GM19023 (cell line): ENCODE results near the gene PRKCZ.
A peak's percentile ranks its signal among the peaks of the same experiment; 100 is the strongest.

Experiments
- ATAC-seq: cut with Tn5 transposase; IDR thresholded peaks from one replicate; pipeline ENCODE4 v1.9.1; 2021; ENCODE audit warnings: mild to moderate bottlenecking, moderate library complexity; ENCODE audit not compliant: unreplicated experiment

Gene PRKCZ

DNA sequence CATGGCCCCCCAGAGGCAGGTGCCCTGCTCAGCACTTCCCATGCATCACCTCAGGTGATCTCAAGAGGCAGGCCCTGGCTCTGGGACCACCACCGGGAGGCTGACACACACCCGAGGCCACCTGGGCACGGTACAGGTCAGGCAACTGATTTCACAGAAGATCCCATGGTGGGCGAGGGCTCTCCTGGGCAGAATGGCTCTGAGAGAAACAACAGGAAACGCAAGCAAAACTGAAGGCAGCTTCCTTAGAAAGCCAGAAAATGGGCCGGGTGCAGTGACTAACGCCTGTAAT, 166.5 kb downstream of the PRKCZ start:
- no peak for ATAC-seq

DNA sequence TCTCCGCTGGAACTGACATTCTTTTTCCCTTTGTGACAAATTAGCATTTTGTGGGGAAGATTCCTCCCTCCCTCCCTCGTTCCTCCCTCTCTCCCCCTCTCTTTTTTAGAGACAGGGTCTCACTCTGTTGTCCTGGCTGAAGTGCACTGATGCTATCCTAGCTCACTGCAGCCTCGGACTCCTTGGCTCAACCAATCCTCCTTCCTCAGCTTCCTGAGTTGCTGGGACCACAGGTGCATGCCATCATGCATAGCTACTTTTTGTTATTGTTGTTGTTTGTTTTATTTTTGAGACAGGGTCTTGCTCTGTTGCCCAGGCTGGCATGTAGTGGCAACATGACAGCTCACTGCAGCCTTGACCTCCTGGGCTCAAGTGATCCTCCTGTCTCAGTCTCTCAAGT, 171.1 kb downstream of the PRKCZ start:
- no peak for ATAC-seq

DNA sequence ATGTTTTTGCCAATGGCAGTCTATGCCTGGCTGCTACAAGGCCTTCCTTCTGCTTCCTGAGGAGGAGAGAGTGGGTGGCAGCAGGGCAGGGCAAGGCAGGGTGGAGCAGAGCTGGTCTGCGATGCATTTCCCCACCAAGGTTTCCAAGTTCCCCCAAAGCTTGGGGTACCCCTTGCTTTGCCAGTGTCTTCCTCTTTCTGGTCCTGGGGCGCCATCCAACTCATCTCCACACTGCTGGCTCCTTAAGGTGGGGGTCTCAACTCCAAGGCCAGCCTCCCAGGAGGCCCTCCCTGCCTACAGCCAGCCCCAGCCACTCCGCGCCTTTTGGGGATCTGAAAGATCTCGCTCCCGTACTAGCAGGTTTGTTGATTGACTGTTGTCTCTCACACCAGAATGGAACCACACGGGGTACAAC, 174.0 kb downstream of the PRKCZ start:
- no peak for ATAC-seq

DNA sequence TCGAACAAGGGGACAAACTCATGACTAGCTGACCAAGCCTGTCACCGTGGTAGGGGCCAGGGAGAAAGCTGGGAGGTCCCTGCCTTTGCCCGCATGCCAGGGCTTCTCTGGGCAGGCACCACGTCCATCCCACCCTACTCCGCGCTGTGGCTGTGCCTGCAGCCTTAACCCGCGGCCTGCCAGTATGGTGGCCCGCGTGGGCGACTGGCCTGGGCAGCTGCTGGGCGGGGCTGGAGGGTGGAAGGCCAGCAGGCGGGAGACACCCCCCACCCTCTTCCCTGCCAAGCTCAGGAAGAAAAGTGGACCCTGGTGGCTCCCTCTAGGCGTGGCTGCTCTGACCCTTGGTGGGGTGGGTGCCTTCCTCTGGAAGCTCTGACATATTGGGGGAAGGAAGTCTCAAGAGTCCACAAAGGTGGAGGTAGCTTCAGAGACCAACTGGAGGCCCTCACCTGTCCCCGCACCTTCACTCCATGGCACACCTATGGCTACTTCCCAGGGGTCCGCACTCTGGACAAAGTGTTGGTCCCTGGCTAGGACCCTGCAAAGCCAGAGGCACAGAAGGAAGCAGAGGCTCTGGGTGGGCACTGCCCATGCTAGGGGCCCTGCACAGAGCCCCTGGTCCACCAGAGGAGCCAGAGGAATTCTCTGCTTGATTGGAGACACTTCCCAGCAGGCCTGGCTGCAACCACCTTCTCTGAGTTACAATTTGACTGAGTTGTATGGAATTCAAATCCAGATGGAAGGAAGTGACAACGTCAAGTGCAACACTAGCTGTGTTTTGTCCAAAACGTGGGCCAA, 174.6 kb downstream of the PRKCZ start:
- no peak for ATAC-seq

DNA sequence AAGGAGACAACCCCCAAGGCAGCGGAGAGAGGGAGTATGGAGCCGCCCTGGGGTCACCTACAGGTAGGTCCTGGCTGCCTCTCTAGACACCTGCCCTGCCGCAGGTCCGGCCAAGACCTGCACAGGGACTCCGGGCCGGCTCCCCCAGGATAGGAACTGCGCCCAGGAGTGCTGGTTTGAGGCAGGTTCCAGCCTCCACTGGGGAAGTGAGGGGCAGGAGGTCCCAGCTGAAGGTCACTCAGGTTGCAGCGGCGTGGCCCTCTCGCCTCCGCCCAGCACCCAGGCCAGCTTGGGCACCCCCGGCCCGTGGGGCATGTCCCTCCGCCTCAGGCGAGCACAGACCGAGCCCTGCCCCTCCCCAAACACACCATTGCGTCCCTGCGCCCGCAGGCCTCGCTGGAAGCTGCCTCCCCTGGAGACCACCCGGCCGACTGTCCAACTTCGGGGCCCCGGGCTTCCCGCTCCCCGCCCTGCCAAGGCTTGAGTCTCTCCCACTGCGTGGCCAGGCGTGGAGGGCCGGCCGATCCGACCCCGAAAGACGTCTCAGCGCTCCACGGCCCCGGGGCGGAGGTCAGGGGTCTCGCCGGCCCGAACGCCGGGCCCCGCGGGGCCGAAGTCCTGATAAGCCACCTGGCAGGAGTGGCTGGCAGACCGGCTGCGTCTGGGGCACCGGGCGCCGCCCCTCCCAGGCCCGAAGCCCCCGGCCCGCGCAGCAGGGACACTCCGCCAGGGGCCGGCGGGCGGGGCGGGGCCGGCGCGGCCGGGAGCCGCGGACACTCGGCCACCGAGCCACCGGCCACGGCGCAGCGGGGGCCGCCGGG, 176.5 kb downstream of the PRKCZ start:
- no peak for ATAC-seq

DNA sequence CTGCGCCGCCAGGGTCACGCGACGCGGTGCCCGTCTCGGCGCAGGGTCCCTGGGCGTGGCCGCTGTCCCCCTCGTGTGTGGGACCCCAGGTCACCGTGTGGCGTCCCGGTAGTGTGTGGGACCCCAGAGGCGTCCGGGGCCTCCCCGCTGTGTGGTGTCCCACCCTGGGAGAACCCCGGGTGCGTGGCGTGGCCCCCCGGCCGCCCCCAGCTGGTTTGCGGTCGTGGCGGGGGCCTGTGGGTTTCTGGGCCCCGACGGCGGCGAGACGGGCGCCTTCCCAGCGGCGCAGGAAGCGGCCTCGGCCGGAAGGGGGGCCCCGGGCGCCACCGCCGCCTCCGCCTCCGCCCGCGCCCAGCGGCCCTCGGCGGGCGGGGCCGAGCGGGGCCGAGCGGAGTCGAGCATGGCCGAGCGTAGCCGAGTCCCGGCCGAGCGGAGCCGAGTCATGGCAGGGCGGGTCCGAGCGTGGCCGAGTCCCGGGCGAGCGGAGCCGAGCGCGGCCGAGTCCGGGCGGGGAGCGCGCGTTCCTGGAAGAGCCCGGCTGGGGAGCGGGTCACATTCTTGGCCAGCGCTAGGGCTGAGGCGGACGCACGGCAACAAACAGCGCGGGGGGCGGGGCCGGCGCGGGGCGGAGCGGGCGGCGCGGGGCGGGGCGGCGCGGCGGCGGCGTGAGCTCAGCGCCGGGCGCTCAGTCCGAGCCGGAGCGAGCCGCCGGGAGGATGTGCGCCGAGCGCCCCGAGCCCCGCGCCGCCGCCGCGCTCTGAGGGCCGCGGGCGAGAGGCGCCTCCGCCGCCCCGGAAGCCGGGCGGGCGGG, 177.3 kb downstream of the PRKCZ start:
- peak; percentile 88 for ATAC-seq

DNA sequence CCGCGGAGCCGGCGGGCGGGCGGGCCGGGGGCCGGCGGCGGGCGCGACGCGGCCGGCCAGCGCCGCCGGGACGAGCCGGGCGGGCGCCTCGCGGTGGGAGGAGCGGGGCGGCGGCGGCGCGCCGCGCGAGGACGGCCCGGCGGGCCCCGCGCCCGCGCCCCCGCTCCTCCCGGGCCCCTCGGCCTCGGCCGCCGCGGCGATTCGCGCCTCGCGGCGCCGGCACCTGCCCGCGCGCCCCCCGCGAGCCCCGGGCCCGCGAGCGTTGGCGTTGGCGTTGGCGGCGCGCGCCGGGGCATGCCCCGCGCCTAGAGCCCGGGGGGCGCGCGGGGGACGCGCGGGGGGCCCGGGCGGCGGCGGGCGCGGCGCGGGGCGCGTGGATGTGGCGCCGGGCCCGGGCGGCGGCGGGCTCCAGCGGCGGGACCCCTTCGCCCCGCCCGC, 178.0 kb downstream of the PRKCZ start, which contains the start of gene SKI:
SKI (plus strand) TSS at position 163 of the 438 bp plus-strand sequence. CDS start 448 bp downstream, outside the sequence.
- ATAC-seq = no peak

DNA sequence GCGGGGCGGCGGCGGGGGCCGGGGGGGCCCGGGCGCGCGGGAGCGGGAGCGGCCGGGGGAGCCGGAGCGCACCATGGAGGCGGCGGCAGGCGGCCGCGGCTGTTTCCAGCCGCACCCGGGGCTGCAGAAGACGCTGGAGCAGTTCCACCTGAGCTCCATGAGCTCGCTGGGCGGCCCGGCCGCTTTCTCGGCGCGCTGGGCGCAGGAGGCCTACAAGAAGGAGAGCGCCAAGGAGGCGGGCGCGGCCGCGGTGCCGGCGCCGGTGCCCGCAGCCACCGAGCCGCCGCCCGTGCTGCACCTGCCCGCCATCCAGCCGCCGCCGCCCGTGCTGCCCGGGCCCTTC, 178.5 kb downstream of the PRKCZ start:
- ATAC-seq = no peak

DNA sequence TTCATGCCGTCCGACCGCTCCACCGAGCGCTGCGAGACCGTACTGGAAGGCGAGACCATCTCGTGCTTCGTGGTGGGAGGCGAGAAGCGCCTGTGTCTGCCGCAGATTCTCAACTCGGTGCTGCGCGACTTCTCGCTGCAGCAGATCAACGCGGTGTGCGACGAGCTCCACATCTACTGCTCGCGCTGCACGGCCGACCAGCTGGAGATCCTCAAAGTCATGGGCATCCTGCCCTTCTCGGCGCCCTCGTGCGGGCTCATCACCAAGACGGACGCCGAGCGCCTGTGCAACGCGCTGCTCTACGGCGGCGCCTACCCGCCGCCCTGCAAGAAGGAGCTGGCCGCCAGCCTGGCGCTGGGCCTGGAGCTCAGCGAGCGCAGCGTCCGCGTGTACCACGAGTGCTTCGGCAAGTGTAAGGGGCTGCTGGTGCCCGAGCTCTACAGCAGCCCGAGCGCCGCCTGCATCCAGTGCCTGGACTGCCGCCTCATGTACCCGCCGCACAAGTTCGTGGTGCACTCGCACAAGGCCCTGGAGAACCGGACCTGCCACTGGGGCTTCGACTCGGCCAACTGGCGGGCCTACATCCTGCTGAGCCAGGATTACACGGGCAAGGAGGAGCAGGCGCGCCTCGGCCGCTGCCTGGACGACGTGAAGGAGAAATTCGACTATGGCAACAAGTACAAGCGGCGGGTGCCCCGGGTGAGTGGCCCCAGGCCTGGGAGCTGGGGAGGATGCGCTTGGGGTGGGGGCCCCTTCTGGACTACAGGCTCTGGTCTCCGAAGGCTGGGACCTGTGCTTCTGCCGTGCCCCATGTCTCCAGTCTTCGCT, 179.0 kb downstream of the PRKCZ start:
- ATAC-seq = no peak

DNA sequence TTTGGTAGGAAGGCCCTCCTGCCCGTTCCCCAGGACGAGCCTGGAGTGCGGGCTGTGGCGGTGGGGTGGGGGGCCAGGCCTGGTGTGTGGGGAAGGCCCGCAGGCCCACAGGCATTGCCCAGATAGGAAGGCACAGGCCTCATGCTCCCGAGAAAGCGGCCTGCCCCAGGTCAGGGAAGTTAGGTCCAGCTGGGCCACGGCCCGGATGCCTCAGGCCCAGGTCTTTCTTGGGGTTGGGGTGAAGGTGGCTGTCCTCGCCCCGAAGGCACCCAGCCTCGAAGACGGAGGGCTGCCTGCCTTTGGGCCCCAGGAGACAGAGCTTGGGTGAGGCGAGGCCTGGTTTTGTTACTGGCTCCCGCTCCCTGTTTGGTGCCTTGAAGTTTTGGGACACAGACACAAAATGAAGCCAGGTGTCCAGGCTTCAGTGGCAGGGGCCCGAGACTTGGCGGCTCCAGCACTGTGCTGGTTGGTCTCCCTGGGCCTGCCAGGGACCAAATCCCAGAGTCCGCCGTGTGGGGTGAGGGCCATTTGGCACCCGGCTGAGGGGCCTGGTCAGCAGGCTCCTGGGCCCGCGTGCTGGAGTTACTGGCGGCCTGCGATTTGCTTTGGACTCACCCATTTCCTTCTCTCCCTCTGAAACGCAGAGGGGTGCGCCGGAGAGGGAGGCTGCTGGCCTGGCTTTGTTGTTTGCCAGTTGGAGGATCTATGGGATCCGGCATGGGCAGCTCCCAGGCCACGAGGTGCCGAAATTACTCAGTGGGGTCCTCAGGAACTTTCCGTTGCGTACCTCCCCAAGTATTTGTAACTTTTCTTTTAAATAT, 179.9 kb downstream of the PRKCZ start:
- ATAC-seq = no peak

DNA sequence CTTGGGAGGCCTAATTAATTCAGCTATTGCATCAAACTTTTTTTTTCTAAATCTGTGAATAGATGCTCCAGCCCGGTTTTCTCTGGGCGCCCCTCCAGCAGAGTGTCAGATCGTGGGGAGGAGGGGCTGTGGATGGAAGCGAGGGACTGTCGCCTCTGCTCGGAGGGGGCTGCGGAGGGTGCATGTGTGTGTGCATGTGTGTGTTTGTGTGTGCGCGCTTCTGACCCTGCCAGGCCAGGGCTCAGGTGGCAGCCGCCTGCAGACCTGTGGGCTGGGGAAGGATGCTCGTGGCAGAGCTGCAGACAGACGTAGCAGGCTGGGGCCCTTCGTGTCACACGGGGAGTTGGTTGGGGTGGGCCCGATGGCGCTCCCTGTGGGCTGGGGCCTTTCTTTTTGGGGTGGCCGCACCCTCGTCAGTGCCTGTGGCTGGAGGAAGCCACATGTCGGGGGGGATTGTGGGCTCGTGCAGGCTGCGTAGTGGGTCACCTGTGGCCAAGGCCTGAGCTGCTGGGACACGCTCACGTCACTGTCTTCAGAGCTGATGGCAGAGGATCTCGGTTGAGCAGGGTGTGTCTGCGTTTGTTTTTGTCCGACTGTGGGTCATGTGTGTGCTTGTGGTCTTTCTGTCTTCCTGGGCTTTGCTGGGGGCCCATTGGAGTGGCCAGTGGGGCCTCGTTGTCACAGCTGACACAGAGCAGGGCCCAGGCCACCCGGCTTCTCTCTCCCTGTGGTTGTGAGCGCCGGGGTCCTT, 180.7 kb downstream of the PRKCZ start:
- ATAC-seq = no peak

DNA sequence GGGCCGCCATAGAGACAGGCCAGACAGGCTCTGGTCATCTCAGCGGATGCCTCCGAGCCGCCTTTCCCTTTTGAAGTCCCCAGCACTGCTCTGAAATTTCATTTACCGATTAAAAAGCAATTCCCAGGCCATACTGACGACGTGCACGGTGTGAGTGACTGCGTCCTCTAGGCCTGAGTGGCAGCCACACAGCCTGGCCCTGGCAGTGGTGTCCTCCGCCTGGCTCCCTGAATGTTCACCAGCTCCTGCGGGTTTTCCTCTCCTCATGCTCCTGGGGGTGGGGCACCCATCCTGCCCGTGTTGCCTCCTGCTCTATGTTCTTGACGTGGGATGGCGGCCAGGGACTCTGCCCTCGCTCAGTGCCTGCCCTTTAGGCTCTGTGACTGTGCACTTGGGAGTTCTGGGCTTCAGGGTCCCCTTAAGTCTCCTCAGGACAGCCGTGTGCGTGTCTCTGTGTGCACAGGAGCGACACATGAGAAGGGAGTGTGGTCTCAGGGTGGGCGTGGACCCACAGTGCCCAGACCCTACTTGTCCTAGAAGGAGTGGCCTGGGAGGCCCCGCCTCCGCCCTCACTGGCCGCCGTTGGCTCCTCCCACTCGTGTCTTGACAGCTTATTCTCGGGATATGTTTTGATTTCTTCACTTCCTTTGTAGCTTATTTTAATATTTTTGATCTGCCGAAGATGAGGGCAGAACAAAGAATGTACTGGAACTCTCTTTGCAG, 181.5 kb downstream of the PRKCZ start:
- ATAC-seq = no peak

DNA sequence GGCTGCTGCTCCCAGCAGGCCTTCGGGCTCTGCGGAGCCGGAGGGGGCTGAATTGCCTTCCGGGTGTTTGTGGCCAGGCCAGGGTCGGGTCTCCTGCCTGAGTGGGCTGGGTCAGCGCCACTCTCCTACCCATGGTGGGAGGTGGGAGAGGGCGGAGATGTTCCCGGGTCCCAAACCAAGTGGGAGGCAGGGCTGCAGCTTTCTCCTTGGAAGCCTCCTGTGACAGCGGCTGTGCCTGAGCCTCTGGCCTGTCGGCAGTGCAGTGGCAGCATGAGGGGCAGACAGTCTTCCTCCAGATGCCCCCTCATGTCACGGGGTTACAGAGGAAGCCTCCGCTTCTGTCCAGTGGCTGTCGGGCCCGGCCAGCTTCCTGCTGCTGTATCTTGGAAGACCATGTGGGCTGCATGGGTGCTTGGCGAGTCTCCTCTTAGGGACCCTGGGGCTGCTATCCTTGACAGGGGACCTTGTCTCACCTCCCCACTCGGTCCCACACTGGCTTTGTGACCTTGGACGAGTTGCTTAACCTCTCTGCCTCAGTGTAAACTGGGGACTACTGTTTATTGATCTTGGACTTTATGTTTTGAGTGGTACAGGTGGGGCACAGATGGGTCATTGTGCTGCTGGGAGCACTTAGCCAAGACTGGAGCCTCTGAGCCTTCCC, 182.2 kb downstream of the PRKCZ start:
- ATAC-seq = no peak

DNA sequence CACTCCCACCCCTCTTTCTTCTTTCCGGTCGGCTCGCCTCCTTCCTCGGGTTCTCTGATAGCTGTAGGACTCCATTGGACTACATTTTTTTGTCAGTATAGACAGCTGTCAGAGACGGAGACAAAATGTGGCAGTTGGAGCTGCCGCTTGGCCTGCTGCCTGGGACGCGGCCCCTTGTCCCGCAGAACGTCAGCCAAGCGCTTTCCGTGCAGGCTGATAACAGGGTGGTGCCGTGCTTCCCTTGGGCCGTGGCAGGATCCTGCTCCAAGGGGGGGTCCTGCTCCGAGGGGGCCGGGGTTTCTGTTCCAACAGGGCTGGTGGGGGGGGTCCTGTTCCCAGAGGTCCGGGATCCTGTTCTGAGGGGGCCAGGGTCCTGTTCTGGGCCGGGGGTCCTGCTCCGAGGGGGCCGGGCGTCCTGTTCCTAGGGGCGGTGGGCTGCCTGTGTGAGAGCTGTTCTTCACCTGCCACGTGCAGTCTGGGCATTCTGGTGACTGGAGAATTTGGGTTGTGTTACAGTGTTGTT, 182.8 kb downstream of the PRKCZ start:
- ATAC-seq = no peak

DNA sequence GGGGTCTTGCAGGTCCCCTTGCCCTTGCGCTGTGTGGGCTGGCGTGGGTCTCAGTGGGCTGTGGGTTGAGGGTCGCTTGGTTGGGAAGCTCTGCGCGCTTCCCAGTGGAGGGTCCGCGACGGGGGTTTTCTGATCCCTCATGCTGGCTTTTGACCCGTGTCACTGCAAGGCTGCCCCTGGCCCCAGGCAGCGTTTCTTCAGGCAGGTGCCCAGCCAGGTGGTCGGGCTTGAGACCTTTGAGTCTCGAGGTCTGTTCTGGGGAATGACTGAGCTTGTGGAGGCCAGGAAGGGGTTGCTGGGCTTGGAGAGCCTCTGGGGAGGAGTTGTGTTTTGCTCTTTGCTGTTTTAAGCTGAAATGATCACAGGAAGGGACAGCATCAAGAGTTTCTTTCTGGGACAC, 183.3 kb downstream of the PRKCZ start:
- ATAC-seq = no peak

DNA sequence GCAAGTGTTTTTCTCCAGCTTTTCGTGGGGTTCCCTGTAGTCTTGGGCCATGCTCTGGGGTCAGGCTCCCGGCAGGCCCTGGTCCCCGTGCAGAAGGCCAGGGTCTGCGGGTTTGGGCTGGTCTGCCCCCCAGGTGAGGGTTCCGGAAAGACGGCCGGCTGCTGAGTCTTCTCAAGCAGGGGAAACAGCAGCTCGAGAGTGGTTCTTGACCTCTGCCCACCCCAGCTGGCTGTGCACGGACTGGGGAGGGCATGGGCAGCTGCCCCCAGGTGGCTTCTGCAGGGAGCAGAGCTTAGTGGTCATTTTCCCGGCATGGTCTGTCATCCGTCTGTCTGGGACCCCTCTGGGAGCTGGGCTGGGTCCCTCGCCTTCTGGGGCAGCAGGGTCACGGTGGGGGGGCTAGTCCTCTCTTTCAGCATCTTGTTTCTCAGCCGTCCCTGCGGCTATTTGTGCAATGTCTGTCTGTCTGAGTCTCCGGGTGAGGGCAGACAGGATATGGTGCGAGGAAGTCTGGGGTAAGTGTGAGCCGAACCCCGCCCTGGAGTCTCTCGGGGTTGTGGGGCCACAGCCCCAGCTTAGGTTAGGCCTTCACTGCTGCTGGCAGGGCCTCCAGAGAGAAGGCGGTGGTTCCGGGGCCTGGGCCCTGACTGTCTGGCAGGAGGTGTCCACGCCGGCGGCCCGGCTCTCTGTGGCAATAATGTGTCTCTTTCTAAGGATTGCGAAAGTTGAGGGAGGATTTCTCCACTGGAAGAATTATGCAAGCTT, 184.0 kb downstream of the PRKCZ start:
- no peak for ATAC-seq

DNA sequence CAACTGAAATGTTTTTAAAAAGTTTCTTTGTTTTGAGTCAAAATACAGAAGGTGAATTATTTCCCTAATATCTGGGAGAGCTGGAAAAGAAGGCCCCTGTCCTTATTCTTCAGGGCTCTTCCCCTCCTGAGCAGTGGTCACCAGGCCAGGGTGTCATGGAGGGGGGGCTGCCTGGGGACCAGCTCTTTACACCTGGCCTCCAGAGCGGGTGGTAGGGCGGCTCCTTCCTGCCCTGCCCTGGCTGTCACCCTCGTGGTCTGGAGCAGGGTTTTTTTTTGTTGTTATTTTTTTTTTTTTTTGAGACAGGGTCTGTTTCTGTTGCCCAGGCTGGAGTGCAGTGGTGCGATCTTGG, 184.5 kb downstream of the PRKCZ start:
- no peak for ATAC-seq
